Measurements from ENCODE around the gene NRAP. TPM values are rescaled to one million over a fixed set of nuclear protein-coding genes. Genes with fewer than 3 reads are reported as not detected.

The NRAP gene
- total and polyA plus RNA-seq, 2 experiments from 2014 or later, result 0.04 TPM; not detected in 1

GRCh38 chr10:113681533-113682470, 18.0 kb upstream of the NRAP start:
- H2AFZ ChIP-seq, result no peak overlapping the region
- no peaks in the 10 kb centered on the region for H3K9me2 ChIP-seq (replicated peaks; ENCODE audit: insufficient read depth)
- no peak overlapping the region for H3K27ac ChIP-seq
- H4K20me1 ChIP-seq (ENCODE audit: insufficient read depth, poor library complexity, severe bottlenecking), result no peaks in the 10 kb centered on the region
- H3K79me2 ChIP-seq, result peaks cover 62% of the 10 kb centered on the region
- TF ChIP-seq EZH2 (IDR thresholded peaks at IDR 0.05; ENCODE audit: borderline replicate concordance) (no peak), CTCF (IDR thresholded peaks at IDR 0.05; ENCODE audit: poor library complexity) (no peak), EZH2phosphoT487 (IDR thresholded peaks at IDR 0.05; ENCODE audit: low read depth, severe bottlenecking, unreplicated experiment) (no peak)
- no peak overlapping the region for H3K4me3 ChIP-seq
- H3K9me3 ChIP-seq (ENCODE audit: low read depth), result peaks cover 4% of the 10 kb centered on the region
- H3K4me1 ChIP-seq (ENCODE audit: insufficient read depth), result peaks cover 11% of the 10 kb centered on the region
- H3K4me2 ChIP-seq, result peak overlapping the region; percentile 97
- no peak for DNase-seq (ENCODE audit: low spot score)
- 92% methylated on average over 5 of the region's 5 CpGs for WGBS (ENCODE audit: low lambda C conversion rate, missing lambda C conversion rate)
- no peaks in the 10 kb centered on the region for H3K27me3 ChIP-seq
- H3K36me3 ChIP-seq (replicated peaks; ENCODE audit: insufficient read depth, low read depth), result peaks cover under 1% of the 10 kb centered on the region

GRCh38 chr10:113680190-113681111, 16.6 kb upstream of the NRAP start:
- Histone ChIP-seq H4K20me1 (ENCODE audit: insufficient read depth, poor library complexity, severe bottlenecking) (no peaks in the 10 kb centered on the region), H2AFZ (peak overlapping the region; percentile 98), H3K9me3 (ENCODE audit: low read depth) (no peaks in the 10 kb centered on the region), H3K4me1 (ENCODE audit: insufficient read depth) (peaks cover 11% of the 10 kb centered on the region), H3K4me2 (peak overlapping the region; percentile 97), H3K27me3 (no peaks in the 10 kb centered on the region), H3K4me3 (peak overlapping the region; percentile 83), H3K79me2 (peaks cover 48% of the 10 kb centered on the region), H3K27ac (peak overlapping the region; percentile 97), H3K9me2 (replicated peaks; ENCODE audit: insufficient read depth) (no peaks in the 10 kb centered on the region), H3K36me3 (replicated peaks; ENCODE audit: insufficient read depth, low read depth) (no peaks in the 10 kb centered on the region)
- DNase-seq (ENCODE audit: low spot score), result peak; percentile 48
- 13% methylated on average over 27 of the region's 28 CpGs for WGBS (ENCODE audit: low lambda C conversion rate, missing lambda C conversion rate)
- no peak for TF ChIP-seq EZH2phosphoT487 (IDR thresholded peaks at IDR 0.05; ENCODE audit: low read depth, severe bottlenecking, unreplicated experiment)
- no peak for TF ChIP-seq EZH2 (IDR thresholded peaks at IDR 0.05; ENCODE audit: borderline replicate concordance)
- no peak for TF ChIP-seq CTCF (IDR thresholded peaks at IDR 0.05; ENCODE audit: poor library complexity)

GRCh38 chr10:113679463-113680189, 15.8 kb upstream of the NRAP start, which contains the start of gene CASP7:
Gene CASP7 (plus strand): TSS chr10:113679912. CDS start chr10:113697494, 17,582 bp downstream.
- TF ChIP-seq EZH2phosphoT487 (IDR thresholded peaks at IDR 0.05; ENCODE audit: low read depth, severe bottlenecking, unreplicated experiment) (no peak), CTCF (IDR thresholded peaks at IDR 0.05; ENCODE audit: poor library complexity) (no peak), EZH2 (IDR thresholded peaks at IDR 0.05; ENCODE audit: borderline replicate concordance) (no peak)
- WGBS (ENCODE audit: low lambda C conversion rate, missing lambda C conversion rate), result under 1% methylated on average over 61 of the region's 68 CpGs

More at GRCh38 chr10:113679463-113680189, 15.8 kb upstream of the NRAP start, which contains the start of gene CASP7:
- Histone ChIP-seq H3K36me3 (replicated peaks; ENCODE audit: insufficient read depth, low read depth) (no peaks in the 10 kb centered on the region), H3K27me3 (no peaks in the 10 kb centered on the region), H3K4me3 (peak within 1 kb of the TSS; percentile 83), H4K20me1 (ENCODE audit: insufficient read depth, poor library complexity, severe bottlenecking) (no peaks in the 10 kb centered on the region), H3K27ac (peak within 1 kb of the TSS; percentile 97), H3K4me2 (peak within 1 kb of the TSS; percentile 97), H2AFZ (peak within 1 kb of the TSS; percentile 98), H3K79me2 (peaks cover 40% of the 10 kb centered on the region), H3K4me1 (ENCODE audit: insufficient read depth) (peaks cover 11% of the 10 kb centered on the region), H3K9me3 (ENCODE audit: low read depth) (no peaks in the 10 kb centered on the region), H3K9me2 (replicated peaks; ENCODE audit: insufficient read depth) (no peaks in the 10 kb centered on the region)
- peak; percentile 92 for DNase-seq (ENCODE audit: low spot score)

All from hepatocyte (in vitro differentiated cells).